GM18909 (cell line): ENCODE results near the gene DUSP12.
"Not testable (repeated sequence)": the region's sequence is repeated elsewhere in the genome, so short reads cannot be mapped to it uniquely, and the experiment has no call there.

Experiments used
- ATAC-seq: cut with Tn5 transposase; IDR thresholded peaks from one replicate; pipeline ENCODE4 v1.9.1; 2021; ENCODE audit warnings: mild to moderate bottlenecking; ENCODE audit not compliant: unreplicated experiment, poor library complexity

The DUSP12 gene, protein sequence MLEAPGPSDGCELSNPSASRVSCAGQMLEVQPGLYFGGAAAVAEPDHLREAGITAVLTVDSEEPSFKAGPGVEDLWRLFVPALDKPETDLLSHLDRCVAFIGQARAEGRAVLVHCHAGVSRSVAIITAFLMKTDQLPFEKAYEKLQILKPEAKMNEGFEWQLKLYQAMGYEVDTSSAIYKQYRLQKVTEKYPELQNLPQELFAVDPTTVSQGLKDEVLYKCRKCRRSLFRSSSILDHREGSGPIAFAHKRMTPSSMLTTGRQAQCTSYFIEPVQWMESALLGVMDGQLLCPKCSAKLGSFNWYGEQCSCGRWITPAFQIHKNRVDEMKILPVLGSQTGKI

DNA sequence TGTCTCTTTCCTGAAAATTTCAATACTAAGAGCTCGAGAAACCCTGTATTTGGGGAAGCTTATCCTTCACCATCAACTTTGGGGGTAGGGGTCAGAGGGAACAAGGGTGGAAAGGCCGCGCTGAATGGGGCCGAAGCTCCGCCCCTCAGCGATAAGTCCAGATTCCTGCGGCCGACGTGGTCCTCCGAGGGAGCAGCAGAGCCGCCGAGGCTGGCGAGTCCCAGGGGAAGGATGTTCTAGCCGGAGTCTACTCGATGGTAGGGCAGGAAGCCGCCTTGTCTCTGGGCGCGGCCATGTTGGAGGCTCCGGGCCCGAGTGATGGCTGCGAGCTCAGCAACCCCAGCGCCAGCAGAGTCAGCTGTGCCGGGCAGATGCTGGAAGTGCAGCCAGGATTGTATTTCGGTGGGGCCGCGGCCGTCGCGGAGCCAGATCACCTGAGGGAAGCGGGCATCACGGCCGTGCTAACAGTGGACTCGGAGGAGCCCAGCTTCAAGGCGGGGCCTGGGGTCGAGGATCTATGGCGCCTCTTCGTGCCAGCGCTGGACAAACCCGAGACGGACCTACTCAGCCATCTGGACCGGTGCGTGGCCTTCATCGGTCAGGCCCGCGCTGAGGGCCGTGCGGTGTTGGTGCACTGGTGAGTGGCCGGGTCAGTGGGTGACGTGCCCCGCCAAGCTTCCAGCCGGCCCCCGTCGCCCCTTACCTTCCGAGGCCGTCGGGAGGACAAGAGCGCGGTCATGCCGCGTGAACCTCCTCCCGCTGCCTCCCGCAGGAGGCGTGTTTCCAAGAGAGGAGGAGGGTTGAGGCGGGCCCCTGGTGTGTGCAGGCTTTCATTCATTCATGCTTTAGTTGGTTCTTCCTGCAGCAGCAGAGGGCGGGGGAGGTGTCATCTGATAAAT, at the start of gene DUSP12:
Gene DUSP12 (plus strand): TSS at position 278 of the 899 bp plus-strand sequence. CDS start 16 bp downstream, at position 294.
- ATAC-seq, result peak; percentile 98

DNA sequence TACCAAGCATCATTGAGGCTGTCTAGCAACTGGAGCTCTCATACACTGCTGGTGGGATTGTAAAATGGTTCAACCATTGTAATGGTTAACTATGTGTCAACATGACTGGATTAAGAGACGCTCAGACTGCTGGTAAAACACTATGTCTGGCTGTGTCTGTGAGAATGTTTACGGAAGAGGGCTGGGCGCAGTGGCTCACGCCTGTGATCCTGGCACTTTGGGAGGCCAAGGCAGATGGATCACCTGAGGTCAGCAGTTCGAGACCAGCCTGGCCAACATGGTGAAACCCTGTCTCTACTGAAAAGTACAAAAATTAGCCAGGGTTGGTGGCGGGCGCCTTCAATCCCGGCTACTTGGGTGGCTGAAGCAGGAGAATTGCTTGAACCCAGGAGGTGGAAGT, 47.3 kb upstream of the DUSP12 start:
- no peak for ATAC-seq

DNA sequence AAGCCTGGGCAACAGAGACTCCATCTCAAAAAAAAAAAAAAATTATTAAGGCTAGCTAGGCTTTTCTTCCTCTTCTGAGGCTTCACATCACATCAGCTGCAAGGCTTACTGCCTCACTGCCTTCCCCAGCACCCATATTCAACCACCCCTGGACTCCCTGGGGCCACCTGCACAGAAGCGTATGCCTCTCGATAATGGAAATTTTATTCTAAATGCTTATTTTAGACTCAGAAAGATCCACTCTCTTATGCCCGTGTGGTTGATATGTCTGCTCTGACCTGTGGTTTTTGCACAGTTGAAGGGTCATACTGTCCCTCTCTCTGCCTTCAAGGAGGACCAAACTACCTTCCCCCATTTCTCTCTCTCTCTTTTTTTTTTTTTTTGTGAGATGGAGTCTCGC, 44.0 kb upstream of the DUSP12 start:
- peak; percentile 44 for ATAC-seq

DNA sequence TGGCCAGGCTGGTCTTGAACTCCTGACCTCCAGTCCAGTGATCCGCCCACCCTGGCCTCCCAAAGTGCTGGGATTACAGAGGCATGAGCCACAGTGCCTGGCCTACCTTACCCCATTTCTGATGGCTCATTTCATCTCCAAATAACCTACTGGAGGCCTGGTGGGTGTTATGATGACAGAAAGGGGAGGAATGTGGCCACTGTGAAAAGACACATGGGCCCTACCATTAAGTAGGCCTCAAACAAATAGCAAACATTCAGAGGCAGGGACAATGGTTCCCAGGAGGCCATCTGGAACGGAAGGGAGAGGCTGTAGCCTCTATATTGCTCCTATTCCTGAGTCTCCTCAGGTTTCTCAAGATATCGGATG, 43.5 kb upstream of the DUSP12 start:
- no peak for ATAC-seq

DNA sequence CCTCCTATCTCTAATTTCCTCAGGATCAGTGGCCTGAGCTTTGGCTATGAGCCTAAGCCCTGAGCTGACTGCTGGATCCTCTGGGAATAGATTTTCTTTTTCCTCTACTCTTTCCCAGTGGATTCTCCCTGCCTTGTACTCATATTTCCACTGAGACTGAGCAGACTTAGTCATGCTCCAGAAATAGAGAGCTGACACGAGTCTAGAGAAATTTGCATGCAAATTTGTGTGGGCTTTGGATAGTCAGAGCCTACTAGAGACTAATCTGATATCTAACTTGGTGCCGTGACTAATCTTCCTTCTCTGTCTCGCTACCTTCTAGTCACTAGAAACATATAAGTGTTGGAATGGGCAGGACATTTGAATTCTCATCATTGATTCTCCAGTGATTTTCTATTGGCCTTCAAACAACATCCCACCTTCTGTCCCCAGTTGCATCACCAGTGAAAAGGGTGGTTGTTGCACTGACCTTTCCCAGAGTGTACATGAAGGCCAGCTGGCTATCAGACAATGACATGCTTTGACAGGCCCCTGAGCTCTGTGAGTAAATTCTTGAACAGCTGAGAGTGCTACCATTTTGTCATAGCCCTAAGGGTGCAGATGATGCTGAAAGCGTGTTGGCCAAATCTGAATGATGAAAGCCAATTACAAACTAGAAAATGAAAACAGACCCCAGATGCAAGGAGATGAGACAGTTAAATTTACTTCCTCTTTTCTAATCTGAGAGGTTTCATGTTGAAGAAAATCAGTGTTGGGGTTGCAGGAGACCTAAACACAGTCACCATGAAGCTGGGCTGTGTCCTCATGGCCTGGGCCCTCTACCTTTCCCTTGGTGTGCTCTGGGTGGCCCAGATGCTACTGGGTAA, 42.9 kb upstream of the DUSP12 start, which contains the start of gene FCRLA:
Gene FCRLA (plus strand): TSS at position 748 of the 866 bp plus-strand sequence. CDS start 36 bp downstream, at position 784.
- ATAC-seq, result peak; percentile 65

DNA sequence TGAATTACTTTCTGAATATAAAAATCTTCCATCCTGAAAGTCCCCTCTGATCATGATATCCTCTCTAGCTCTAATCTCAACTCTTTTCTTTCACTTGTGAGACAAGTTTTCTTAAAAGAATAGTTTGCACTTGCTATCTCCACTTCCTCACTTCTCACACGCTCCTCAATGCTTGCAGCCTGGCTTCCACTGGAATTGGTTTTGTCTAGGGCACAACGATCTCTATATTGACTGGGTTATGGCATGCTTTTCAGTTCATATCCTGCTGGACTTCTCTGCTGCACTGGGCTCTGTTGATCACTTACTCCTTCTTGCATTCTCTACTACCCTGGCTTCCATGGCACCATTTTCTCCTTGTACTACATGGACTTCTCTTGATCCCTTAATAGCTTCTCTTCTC, 42.1 kb upstream of the DUSP12 start:
- no peak for ATAC-seq

DNA sequence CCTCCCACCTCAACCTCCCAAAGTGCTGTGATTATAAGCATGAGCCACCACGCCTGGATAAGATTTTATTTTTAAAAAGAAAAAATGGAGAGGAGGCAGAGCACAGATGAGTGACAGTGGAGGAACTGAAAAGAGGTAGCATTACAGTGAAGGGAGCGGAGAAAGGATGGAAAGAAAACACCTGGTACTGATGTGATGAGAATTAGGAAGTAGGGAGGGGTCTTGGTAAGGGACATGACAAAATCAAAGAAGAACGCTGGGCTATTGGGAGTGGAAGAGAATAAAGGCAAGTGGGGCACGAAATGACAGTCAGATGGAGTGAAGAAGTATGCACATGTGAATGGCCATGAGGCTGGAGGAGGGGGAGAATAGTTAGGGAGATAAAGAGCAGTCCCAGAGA, 40.2 kb upstream of the DUSP12 start:
- ATAC-seq, result no peak

DNA sequence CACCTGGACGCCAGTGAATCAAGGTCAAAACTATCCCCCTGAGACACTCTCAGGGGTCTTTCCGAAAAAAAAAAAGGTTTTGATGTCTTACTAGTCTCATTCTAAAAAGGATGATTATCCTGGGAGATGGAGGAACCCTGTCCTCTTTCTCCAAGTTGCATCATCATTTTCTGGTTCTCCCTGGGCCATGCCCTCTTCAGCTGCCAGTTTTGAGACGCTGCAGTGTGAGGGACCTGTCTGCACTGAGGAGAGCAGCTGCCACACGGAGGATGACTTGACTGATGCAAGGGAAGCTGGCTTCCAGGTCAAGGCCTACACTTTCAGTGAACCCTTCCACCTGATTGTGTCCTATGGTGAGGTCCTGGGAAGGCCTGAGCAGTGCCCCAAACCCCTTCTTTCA, 39.0 kb upstream of the DUSP12 start:
- no peak for ATAC-seq

DNA sequence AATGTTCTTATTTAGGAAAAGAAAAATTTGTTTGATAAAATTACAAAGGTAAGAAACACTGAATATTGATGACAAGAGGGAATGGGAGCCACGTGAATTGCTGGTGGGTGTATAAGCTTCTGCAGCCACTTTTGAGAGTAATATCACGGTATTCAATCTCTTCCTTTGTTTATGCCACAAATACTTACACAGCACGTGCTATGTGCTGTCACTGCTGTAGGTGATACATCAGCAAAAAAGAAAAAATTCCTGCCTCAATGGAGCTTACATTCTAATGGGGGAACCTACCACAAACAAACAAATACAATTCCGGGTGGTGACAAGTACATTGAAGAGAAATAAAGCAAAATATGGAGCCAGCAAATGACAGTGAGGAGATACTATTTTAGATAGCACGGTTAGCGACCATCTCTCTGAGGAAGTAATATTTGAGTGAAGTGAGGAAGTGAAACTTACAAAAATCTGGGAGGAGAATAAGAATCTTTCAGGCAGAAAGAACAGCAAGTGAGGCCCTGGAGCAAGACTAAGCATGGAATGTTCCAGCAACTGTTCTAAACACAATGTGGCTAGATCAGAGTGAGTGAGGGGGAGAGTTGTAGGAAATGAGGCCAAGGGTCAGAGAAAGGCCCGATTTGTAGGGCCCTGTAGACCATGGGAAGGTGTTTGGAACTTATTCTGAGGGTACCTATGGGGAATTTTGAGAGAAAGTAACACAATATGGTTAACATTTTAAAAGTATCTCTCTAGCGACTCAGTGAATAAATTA, 30.8 kb upstream of the DUSP12 start:
- no peak for ATAC-seq

DNA sequence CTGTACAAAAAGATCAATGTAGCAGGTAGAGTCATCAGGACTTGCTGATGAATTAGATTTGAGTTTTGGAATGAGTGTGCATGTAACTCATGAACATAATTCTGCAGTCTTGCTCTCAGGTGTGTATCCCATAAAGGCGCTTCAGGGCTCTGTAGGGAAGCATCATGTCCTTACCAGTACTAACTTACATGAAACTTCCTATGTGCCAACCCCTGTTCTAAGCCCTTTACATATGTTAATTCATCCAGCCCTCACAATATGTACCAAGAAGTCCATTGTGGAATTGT, 30.3 kb upstream of the DUSP12 start:
- ATAC-seq, result no peak

DNA sequence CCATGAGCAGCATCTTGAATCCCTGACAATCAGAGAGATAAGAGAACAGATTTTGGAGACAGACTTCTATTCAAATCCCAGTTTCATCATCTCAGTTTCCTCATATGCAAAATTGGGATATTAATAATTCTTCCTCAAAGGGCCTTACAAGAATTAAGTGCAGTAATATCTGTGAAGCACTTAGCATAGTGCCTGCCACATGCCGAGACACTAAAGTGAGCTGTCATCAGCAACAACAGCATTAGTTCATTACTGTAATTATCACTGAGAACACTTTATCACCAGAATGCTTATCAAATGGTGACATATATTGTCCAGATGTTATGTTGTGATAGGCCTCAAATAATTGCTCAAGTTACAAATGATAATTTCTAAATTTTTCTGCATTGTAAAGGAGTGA, 29.2 kb upstream of the DUSP12 start:
- no peak for ATAC-seq

DNA sequence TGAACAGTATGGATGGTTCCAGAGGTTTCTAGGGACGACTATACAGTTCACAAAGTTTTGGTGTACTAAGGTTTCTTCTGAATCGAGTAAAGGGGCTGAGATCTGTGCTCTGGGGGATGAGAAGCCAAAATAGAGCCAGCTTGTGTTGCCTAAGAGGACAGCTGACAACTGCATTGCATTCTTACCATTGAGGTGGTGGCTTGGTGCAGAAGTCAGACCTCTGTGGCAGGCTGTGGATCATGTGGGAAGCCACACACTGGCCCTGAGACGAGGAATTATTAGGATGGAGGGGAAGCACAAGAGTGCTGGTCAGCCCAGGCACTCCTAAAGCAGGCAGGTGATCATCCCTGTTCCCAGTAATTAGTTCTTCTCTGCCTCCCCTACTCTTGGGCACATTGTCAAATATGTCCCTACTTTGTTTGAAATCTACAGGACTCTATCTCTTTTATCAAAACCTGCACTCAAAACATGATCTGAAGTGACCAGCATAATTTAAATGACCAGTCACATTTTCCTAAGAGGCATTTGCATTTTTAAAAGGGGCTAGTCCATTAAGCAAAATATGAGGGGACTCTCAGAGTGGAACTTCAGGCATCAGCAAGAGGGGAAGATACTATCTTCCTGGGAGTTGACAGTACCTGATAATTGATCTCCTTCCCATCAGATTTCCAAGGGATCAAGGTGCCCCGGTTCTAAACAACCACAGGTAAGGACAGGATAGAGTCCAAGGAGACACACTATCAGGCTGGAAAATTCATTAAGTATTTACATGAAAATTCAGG, 28.4 kb upstream of the DUSP12 start, which contains the start of gene FCRLB:
Gene FCRLB (plus strand): TSS at position 589 of the 782 bp plus-strand sequence. CDS start 1,129 bp downstream, outside the sequence.
- no peak for ATAC-seq

DNA sequence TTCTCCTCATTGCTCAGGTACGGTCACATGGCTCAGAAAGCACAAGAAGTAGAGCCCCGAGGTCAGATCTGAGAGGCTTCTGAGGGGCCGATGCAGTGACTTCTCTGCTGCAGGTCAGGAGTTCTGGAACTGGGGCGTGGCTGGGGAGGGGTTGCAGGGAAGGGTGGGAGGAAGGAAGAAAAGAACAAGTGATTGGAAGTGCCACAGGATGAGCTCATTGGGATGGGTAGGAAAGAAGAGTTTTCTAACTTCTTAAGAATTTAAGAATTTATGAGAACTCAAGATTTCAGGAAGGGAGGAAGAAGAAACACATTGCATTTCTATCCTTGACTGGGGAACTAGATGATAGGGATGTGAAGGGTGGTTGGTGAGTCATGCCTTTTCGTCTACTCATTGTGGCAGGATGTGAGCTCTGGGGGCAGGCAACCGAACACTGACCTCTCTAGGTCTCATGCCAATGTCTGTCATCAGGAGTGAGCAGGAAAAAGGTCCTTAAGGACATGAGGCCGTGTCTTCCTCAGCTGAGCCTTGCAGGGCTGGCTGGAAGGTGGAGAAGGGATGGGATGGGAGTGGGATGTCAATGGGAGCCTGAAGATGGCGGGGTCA, 27.7 kb upstream of the DUSP12 start:
- no peak for ATAC-seq

DNA sequence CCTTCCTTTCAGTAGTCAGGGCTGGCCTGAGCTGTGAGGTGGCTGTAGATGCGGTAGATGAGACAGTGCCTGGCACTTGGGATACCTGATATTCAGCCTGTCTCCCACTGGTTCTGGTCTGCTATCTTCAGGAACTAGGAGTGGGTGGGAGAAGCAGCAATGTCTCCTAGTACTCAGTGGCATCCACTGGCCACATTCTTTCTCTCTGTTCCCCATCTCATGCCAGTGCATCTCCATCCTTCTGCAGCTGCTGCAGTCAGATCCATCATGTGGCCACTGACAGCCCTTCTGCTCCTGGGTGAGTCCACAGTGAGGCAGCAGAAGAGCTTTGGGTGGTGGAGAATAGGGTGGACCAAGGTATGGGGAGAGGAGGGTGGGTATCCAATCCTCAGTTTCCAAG, 27.2 kb upstream of the DUSP12 start:
- no peak for ATAC-seq

DNA sequence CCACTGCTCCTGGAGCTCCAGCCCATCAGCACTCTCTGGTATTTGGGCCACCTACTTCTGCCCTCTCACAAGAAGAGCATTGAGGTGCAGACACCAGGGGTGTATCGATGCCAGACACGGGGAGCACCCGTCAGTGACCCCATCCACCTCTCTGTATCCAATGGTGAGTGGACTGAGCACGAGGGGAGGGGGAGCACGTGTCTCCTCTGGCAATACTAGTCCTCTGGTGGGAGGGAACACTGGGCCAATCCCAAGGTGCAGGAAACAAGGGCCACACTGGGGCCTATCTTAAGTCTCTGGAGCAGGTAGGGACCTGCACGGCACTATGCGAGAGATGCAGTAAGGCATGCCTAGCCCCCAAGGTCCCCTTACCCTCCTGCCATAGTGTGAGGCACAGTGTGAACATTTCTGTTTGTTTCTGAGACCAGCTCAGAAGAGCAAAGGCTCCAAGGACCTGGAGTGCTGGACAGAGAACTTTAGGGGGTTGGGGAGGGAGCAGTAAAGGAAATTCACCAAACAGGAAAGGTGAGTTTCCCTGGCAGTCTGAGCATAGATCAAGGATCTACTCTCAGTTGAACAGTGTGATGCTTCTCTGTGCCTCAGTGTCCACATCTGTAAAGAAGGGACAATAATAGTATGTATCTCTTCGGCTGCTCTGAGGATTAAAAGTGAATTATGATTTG, 26.0 kb upstream of the DUSP12 start:
- no peak for ATAC-seq

DNA sequence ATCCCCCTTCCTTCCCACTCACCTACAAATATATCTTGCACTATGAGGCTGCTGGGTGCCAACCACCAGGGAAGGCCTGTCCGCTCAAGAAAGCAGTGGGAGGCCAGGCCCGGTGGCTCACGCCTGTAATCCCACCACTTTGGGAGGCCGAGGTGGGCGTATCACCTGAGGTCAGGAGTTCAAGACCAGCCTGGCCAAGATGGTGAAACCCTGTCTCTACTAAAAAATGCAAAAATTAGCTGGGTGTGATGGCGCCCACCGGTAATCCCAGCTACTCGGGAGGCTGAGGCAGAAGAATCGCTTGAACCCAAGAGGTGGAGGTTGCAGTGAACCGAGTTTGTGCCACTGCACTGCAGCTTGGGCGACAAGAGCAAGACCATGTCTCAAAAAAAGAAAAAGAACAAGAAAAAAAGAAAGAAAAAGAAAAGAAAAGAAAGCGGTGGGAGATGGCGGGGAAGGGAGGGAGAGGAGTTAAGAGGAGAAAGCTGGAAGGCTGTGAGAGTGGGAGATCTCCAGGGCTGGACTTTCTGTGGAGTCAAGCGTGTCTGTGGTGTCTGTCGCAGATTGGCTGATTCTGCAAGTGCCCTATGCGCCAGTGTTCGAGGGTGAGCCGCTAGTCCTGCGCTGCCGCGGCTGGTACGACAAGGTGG, 24.2 kb upstream of the DUSP12 start:
- ATAC-seq, result not testable (repeated sequence)

DNA sequence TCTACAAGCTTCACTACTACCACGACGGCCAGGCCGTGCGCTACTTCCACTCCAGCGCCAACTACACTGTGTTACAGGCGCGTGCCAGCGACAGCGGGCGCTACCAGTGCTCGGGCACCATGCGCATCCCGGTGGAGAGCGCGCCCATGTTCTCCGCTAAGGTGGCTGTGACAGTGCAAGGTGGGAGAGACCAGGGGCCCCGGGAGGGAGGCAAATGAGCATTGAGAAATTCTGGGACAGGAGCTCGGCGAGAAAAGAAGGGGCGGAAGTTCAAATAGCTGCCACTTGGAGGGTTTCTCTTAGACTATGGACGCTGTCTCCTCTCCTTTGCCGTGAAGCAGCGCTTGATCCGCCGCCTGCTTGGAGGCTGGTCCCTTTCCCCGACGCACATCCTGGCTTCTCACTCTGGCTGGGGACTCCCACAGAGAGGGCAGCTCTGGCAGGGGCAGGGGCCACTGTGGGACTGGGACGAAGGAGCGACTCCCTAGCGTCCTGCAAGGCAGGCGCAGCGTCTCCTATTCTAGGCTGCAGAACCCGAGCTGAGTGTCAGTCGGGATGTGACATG, 23.6 kb upstream of the DUSP12 start:
- peak; percentile 24 for ATAC-seq
